Measurements from ENCODE around the gene THPO.

The THPO gene

GRCh38 chr3:184384342-184384741 lies 6.3 kb upstream of the THPO start:
- DNase-seq = no peak

- DNase-seq = no peak
These were observed 5.2 kb upstream of the THPO start for GRCh38 chr3:184383033-184383740.

- DNase-seq = no peak
These were observed 4.5 kb upstream of the THPO start for GRCh38 chr3:184382326-184383032.

- DNase-seq = no peak
These were observed 3.5 kb upstream of the THPO start for GRCh38 chr3:184381261-184382224.

- DNase-seq = no peak
These were observed 2.7 kb upstream of the THPO start for GRCh38 chr3:184380627-184381260.

GRCh38 chr3:184380185-184380626 lies 2.2 kb upstream of the THPO start:
- DNase-seq = peak; percentile 55

GRCh38 chr3:184379358-184380184 lies 1.6 kb upstream of the THPO start, which contains the start of gene CHRD:
CHRD (plus strand) TSS chr3:184380054; CDS start chr3:184380319, 265 bp downstream.
- no peak for DNase-seq

- DNase-seq = no peak
These were observed 797 bp upstream of the THPO start for GRCh38 chr3:184378651-184379357.

- no peak for DNase-seq
These were observed 633 bp downstream of the THPO start for GRCh38 chr3:184377374-184377773.

GRCh38 chr3:184375747-184376461 lies 2.1 kb downstream of the THPO start:
- DNase-seq = no peak

GRCh38 chr3:184373422-184373821 lies 4.6 kb downstream of the THPO start:
- no peak for DNase-seq

- no peak for DNase-seq
These were observed 5.1 kb downstream of the THPO start for GRCh38 chr3:184372911-184373310.

GRCh38 chr3:184372296-184372821 lies 5.6 kb downstream of the THPO start:
- DNase-seq = no peak

- DNase-seq = peak; percentile 89
These were observed 6.4 kb downstream of the THPO start for GRCh38 chr3:184371570-184372018.

- no peak for DNase-seq
These were observed 9.3 kb downstream of the THPO start for GRCh38 chr3:184368586-184369183.

GRCh38 chr3:184368116-184368515 lies 9.9 kb downstream of the THPO start:
- DNase-seq = no peak

- DNase-seq = no peak
These were observed 11.3 kb downstream of the THPO start for GRCh38 chr3:184366619-184367289.

GRCh38 chr3:184362668-184363546 lies 15.1 kb downstream of the THPO start:
- DNase-seq = peak; percentile 99

All from RPMI8226 (cell line).